Chondrocyte (in vitro differentiated cells): ENCODE measurements around the gene LIMD2. TPM values are rescaled to one million over a fixed set of nuclear protein-coding genes. Genes with fewer than 3 reads are reported as not detected.

Experiments
- DNase-seq: peaks from one replicate; pipeline ENCODE4 v3.0.0; 2021; ENCODE audit warnings: mixed read lengths, low spot score
- H3K27ac Mint-ChIP-seq: one replicate; pipeline ENCODE4 v1.8.0; 2021; ENCODE audit warnings: mild to moderate bottlenecking, moderate library complexity, mixed read lengths; ENCODE audit not compliant: unreplicated experiment
- H3K27me3 Mint-ChIP-seq: 2 replicates; pipeline ENCODE4 v1.8.0; 2021; ENCODE audit warnings: low read depth, mixed read lengths
- H3K36me3 Mint-ChIP-seq: 2 replicates; pipeline ENCODE4 v1.8.0; 2021; ENCODE audit warnings: low read depth, mixed read lengths
- H3K4me1 Mint-ChIP-seq: 2 replicates; pipeline ENCODE4 v1.8.0; 2021; ENCODE audit warnings: low read depth, mild to moderate bottlenecking, mixed read lengths
- H3K4me3 Mint-ChIP-seq: one replicate; pipeline ENCODE4 v1.8.0; 2021; ENCODE audit warnings: mild to moderate bottlenecking, moderate library complexity, mixed read lengths; ENCODE audit not compliant: unreplicated experiment
- H3K9me3 Mint-ChIP-seq: 2 replicates; pipeline ENCODE4 v1.8.0; 2021; ENCODE audit warnings: low read depth, mixed read lengths
- CTCF ChIP-seq: fragments of 200-600 bp; sonication (generic); IDR thresholded peaks from 2 replicates; pipeline ENCODE4 v1.5.0; 2021; ENCODE audit warnings: antibody characterized with exemption, mild to moderate bottlenecking, moderate library complexity
- total RNA-seq: library from RNA; stranded (reverse); gene quantifications from 3 replicates; pipeline ENCODE4 v1.2.1, GENCODE V29; 2021

Gene LIMD2
- total RNA-seq, 1 donor from 2014 or later = 32.2 TPM

- DNase-seq = no peak
- no peak for TF ChIP-seq CTCF
- Mint-ChIP-seq H3K27me3 (no peaks in the 10 kb centered on the region), H3K4me3 (no peak overlapping the region), H3K27ac (no peak overlapping the region), H3K4me1 (no peaks in the 10 kb centered on the region), H3K9me3 (no peaks in the 10 kb centered on the region), H3K36me3 (peaks cover 28% of the 10 kb centered on the region)
These were observed 34.3 kb downstream of the LIMD2 start for GRCh38 chr17:63665527-63666214.

GRCh38 chr17:63659850-63660249 lies 40.1 kb downstream of the LIMD2 start:
- Mint-ChIP-seq H3K9me3 (no peaks in the 10 kb centered on the region), H3K36me3 (peaks cover 22% of the 10 kb centered on the region), H3K27ac (no peak overlapping the region), H3K4me1 (no peaks in the 10 kb centered on the region), H3K4me3 (no peak overlapping the region), H3K27me3 (no peaks in the 10 kb centered on the region)
- no peak for TF ChIP-seq CTCF
- DNase-seq = no peak

DNA sequence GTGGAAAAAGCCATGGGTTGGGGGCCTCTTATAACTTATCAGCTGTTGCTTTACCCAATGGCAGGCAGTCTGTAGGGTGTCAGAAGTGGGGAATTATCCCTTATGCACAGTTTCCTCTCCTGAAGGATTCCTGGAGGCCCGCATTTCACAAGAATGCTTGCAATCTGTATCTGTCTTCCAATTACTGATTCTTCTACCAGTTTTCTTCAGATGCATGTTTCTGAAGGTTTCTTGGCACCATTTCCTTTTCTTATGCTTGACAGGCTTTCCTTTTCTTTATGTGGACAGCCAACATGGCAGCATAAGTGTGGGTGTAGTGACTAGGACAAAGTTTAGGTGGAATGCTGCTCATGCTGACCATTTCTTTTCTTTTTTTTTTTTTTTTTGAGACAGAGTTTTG lies 41.6 kb downstream of the LIMD2 start:
- no peak for TF ChIP-seq CTCF
- H3K9me3 Mint-ChIP-seq = no peaks in the 10 kb centered on the region
- H3K27ac Mint-ChIP-seq = no peak overlapping the region
- peaks cover 22% of the 10 kb centered on the region for H3K36me3 Mint-ChIP-seq
- no peaks in the 10 kb centered on the region for H3K4me1 Mint-ChIP-seq
- no peak for DNase-seq
- H3K4me3 Mint-ChIP-seq = no peak overlapping the region
- H3K27me3 Mint-ChIP-seq = no peaks in the 10 kb centered on the region

DNA sequence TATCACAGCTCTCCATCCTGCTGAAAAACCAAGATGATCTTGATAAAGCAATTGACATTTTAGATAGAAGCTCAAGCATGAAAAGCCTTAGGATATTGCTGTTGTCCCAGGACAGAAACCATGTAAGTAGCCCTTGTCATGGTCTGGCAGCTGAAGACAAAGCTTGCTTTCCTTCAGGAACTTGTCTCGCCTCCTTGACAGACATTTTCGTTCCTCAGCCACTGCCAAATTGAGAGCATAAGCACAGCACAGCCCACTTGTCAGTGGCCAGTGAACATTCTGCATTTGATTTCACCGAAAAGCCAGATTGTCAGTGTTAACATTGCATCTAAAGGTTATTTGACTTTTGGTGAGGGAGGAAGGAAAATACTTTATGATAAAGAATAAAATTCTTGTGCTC lies 42.1 kb downstream of the LIMD2 start:
- DNase-seq = no peak
- no peak overlapping the region for H3K4me3 Mint-ChIP-seq

DNA sequence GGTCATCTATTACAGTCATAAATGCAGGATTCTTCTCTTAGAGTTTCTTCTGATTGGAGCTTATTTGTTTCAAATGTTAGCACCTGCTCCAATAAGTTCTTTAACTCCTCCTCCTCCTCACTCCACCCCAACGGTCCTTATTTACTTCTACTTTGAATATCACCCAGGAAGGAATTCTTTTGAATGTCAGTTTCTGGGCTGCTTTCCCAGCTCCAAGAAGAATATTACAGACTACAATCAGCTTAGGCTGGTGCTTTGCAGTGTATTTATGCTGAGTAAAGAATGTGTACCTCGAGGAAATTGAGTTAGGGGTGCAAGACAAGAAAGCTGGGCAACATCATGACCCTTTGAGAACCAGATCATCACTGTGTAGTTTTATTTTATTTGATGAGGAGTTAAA lies 46.9 kb downstream of the LIMD2 start:
- H3K36me3 Mint-ChIP-seq = peaks cover 20% of the 10 kb centered on the region
- H3K27ac Mint-ChIP-seq = no peak overlapping the region
- H3K4me1 Mint-ChIP-seq = no peaks in the 10 kb centered on the region
- no peaks in the 10 kb centered on the region for H3K27me3 Mint-ChIP-seq
- no peaks in the 10 kb centered on the region for H3K9me3 Mint-ChIP-seq
- TF ChIP-seq CTCF = no peak
- no peak for DNase-seq
- no peak overlapping the region for H3K4me3 Mint-ChIP-seq

More for the DNA sequence above, 42.1 kb downstream of the LIMD2 start:
- no peaks in the 10 kb centered on the region for H3K4me1 Mint-ChIP-seq
- H3K27ac Mint-ChIP-seq = no peak overlapping the region
- no peaks in the 10 kb centered on the region for H3K27me3 Mint-ChIP-seq
- peaks cover 24% of the 10 kb centered on the region for H3K36me3 Mint-ChIP-seq
- no peaks in the 10 kb centered on the region for H3K9me3 Mint-ChIP-seq
- no peak for TF ChIP-seq CTCF
